Epithelial cell of proximal tubule (primary cell): ENCODE measurements around the gene FHIT. TPM values are rescaled to one million over a fixed set of nuclear protein-coding genes. Genes with fewer than 3 reads are reported as not detected.

Experiments
- DNase-seq: peaks from one replicate; pipeline ENCODE4 v3.0.0-alpha.2; 2011; ENCODE audit warnings: low read depth
- H3K4me3 ChIP-seq: 2 replicates; pipeline ENCODE4 v1.5.1; 2011; ENCODE audit warnings: low read depth, mild to moderate bottlenecking, low read length
- CTCF ChIP-seq: conservative IDR thresholded peaks from 2 replicates; pipeline ENCODE4 v1.5.1; 2012; ENCODE audit warnings: low read depth, mild to moderate bottlenecking, low read length
- total RNA-seq: library from RNA; depleted of rRNA; stranded (reverse); fragments of >200 nt; gene quantifications from 2 replicates; pipeline ENCODE4 v1.2.3, GENCODE V29; 2015

The FHIT gene
- total RNA-seq, 1 donor from 2014 or later, result 3.7 TPM

- no peak for DNase-seq
- TF ChIP-seq CTCF, result no peak
- H3K4me3 ChIP-seq, result no peak overlapping the region
Measured at GRCh38 chr3:59800481-59800880, 1450.8 kb downstream of the FHIT start.

DNA sequence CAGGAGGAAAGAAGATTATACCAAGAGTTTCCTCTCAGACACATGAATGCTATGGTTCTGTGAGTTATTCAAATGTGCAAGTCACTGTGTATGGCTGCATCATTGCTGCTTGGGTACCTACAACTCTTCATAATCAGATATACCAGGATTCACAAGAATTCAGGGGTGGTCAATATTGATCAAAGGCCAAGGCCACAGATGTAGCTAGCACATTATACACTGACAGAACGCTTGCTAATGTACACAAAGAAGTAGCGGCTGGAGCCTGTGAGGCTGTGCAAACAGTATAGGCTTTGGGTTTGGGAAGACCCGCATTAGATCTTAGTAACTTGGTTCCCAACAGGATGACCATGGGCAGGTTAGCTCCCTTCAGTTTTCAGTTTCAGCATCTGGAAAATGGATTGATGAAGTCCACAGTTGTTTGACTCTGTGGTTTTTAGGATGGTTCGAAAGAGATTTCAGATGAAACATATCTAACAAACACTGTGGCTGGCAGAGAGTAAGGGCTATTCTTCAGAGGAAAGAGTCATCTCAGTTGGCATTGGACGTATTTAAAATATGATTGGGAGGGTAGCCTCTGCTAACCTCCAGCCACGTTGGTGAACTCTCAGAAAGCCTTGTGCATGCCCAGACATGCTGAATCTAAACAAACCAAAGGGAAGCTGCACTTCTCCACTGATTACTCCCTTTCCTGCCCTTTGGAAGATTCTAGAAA, 1452.7 kb downstream of the FHIT start:
- no peak overlapping the region for H3K4me3 ChIP-seq
- no peak for TF ChIP-seq CTCF
- DNase-seq, result no peak

DNA sequence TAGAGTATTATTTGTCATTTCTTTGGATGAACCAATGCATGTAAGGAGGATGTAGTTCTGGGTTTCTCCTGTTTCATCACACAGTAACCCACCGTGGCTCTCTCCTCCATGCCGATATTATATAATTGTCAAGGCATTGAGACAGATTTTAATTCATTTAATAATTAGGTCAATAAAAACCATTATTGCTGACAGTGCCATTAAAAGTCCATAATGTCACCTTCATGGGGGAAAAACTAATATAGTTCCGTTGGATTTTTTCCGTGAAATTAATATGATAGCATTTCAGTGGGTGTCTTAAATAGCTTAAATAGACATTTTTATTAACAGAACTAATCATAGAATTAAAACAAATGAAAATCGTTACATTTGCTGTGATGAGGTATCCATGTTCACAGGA, 1453.7 kb downstream of the FHIT start:
- no peak for TF ChIP-seq CTCF
- no peak for DNase-seq
- no peak overlapping the region for H3K4me3 ChIP-seq

GRCh38 chr3:59796456-59796855, 1454.8 kb downstream of the FHIT start:
- DNase-seq, result no peak
- no peak overlapping the region for H3K4me3 ChIP-seq
- no peak for TF ChIP-seq CTCF

DNA sequence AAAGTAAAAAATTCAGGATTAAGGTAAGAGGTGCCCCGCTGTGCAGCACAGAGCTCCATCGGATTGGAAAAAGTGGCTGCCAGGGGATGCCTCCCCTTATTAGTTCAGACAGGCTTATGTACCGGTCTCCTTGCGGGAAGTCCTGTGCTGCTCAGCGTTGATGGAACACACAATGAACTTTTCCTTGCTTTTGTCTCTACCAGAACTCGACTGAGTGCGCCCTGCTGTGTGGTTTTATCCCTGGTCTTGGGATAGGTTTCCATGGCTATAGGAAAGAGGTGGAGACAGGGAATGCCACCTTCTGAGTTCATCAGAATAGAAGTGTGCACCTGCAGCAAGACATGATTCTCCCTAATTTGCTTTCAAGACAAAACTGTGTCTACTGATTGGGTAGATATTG, 1455.5 kb downstream of the FHIT start:
- DNase-seq, result no peak
- no peak overlapping the region for H3K4me3 ChIP-seq
- TF ChIP-seq CTCF, result no peak

- TF ChIP-seq CTCF, result no peak
- no peak overlapping the region for H3K4me3 ChIP-seq
- no peak for DNase-seq
Measured at GRCh38 chr3:59793976-59794375, 1457.3 kb downstream of the FHIT start.

GRCh38 chr3:59791774-59792308, 1459.4 kb downstream of the FHIT start:
- DNase-seq, result no peak
- no peak for TF ChIP-seq CTCF
- no peak overlapping the region for H3K4me3 ChIP-seq
